Bone marrow (tissue), 2 donors: Measurements from ENCODE around the gene PITPNM1.

Experiments
- DNase-seq, 2 donors: peaks; one replicate each; lab custom pipeline; 2025; lab: John Stamatoyannopoulos, UW

The PITPNM1 gene

GRCh38 chr11:67503119-67504004 lies 1.8 kb downstream of the PITPNM1 start:
- DNase-seq = no peak

DNA sequence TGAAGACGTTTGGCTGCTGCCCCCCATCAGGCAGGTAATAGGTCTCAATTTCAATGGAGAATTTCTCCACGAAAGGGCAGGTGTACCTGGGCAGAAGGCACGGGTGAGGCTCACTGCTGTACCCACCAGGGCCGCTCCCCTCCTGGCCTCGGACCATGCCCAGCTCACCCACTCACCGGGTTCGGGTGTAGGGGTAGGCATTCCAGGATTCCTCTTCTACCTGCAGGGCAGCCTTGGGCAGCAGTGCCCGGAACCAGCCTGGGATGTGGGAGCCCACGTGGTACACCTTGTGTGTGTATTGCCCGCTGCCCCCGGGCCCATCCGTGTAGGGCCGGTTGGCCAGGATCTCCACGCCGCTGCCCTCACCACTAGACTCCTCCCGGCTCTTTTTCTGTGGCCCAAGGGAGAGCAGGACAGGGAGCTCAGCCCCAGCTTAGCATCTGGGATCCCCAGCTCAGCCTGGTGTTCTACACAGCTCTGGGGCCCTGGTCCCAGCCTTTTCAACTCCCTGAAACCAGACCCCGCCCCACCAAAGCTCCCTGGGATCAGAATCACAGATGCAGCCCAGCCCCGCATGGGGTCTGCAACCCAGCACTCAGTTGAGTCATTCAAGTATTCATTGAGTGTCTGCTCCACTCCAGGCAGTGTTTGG lies 2.7 kb downstream of the PITPNM1 start:
- no peak for DNase-seq

DNA sequence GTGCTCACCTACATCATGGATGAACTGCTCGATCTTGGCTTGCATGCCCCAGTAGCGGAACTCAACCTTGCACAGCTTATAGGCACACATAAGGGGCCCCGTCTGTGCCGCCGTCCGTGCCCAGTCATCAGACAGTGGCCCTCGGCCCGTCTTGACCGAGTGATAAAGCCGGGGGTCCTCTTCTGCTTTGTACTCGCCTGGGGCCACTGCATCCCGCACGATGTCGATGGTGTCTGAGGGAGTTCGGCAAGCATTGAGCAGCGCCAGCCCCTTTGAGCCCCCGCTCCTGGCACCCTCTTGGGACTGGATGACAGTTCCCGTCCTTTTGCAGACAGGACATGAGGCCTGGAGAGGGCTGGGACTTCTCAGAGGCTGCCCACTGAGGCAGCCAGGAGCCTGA lies 3.3 kb downstream of the PITPNM1 start:
- DNase-seq = no peak

- peak in 1 of 2 donors; percentile 8 for DNase-seq
Observed at GRCh38 chr11:67500831-67501715, 4.1 kb downstream of the PITPNM1 start.

DNA sequence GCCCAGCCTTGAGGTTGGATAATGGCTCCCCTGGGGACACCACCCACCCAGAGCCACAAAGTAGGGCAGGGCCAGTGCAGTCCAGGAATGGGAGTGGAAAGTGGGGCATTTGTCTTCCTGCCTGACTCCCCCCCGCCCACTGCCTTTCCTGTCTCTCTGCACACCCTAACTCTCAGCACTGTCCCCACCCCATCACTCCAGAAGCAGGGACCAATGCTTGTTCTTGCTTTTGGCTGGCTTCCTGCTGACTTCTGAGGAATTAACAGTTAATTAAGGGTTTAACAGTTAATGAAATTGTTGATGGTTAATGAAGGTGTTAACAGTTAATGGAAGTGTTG lies 4.7 kb downstream of the PITPNM1 start:
- no peak for DNase-seq

GRCh38 chr11:67499808-67500483 lies 5.2 kb downstream of the PITPNM1 start:
- no peak for DNase-seq

GRCh38 chr11:67498544-67498972 lies 6.6 kb downstream of the PITPNM1 start:
- DNase-seq = no peak

- DNase-seq = no peak
Observed at GRCh38 chr11:67497656-67498291, 7.4 kb downstream of the PITPNM1 start.

GRCh38 chr11:67496113-67496512 lies 9.1 kb downstream of the PITPNM1 start:
- no peak for DNase-seq

GRCh38 chr11:67495234-67496005 lies 9.7 kb downstream of the PITPNM1 start:
- DNase-seq = no peak

DNA sequence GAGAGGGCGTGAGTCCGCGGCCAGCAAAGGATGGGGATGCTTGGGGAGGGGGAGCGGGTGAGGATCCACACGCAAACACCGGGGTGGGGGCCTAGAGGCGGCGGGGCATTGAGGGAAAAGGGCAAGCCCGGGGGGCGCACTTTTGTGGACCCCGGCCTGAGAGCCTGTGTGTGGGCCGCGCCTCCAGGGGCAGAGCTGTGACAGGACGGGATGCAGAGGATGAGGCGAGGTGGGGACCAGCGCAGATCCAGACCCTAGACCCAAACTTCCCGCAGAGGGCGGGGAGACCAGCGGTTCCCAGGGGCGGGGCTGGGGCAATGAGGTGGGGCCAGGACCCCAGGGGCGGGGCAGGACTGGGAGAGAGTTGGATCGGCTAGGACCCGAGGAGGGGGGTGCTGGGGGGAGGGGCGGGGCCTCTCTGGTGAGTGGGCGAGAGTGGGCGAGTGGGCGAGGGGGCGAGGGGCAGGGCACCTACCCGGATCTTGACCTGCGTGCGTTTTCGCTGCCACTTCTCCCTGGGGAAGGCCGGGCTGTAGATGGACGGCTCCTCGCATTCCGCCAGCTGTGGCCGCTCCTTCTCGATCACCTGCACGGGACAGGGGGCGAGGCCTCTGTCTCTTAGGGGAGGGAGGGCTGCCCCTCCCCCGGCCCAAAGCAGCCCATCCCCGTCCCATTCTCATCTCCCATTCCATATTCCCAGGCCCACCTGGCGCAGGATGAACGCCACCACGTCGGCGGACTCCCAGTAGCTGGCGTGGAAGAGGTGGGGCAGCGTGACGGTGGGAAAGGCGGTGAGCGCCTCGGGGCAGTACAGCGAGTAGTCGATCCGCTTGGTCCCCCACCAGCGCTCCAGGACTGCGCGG lies 10.6 kb downstream of the PITPNM1 start:
- no peak for DNase-seq

DNA sequence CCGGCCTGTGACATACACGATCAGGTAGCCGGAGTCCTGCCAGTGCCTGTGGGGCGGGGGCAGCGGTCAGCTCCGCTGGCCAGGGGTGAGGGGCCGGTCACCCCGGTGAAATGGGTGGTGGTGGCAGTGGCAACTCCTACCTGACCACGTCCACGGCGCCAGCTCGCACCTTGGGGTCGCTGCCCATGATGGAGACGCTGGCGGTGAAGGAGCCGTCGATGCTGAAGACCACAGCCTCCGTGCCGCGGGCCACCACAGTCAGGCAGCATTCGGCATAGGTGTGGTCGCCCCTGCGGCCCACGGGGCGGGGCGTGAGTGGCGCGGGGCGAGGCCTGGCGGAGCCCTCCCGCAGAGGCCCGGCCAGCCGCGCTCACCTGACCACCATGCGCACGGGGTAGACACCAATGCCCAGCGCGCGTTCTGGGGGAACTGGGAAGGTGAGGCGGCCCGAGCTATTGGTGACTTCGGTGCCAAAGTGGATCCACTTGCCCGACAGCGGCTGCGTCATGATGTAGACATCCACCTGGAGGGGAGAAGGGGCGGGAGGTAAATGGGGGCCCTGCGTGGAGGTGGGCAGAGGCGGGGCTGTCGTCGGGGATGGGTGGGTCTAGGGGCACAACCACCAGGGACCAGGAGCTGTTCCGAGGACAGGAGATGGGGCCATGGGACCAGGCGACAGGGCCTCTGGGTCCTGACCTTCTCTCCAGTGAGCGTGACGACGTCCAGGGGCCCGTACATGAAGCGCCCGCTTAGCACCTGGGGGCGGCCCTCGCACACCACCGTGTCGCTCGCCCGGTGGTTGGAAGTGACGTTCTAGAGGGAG lies 11.4 kb downstream of the PITPNM1 start:
- DNase-seq = no peak

DNA sequence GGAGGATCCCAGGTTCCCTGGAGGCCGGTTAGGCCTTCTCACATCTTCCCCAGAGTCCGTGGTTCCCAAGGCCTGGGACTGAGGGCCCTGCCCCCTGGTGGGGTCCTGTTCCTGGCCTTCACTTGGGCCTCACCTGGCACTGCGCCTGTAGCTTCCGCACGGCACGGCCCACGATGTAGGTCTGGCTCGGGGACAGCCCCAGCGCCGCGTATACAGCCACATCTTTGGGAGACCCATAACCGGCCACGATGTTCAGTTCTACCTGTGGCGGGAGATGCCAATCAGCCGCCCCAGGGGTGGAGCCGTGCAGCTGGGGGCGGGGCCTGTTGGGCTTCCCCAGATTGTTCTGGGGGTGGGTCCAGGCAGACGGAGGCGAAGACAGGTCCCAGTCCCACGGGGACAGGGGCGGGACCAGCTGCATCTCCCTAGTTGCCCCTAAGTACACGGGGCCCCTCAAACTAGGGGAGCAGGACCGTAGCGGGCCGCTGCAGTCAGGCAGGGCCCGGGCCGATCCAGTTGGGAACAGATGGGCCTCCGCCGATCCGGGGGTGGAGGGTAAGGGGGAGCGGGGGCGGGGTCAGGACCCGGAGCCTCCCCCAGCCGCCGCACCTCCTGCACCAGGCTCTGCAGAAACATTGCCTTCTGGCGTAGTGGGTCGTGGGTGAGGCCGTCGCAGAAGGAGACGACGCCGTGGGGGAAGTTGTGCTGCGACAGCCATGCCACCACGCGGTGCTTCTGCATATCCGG lies 12.2 kb downstream of the PITPNM1 start:
- DNase-seq = no peak

DNA sequence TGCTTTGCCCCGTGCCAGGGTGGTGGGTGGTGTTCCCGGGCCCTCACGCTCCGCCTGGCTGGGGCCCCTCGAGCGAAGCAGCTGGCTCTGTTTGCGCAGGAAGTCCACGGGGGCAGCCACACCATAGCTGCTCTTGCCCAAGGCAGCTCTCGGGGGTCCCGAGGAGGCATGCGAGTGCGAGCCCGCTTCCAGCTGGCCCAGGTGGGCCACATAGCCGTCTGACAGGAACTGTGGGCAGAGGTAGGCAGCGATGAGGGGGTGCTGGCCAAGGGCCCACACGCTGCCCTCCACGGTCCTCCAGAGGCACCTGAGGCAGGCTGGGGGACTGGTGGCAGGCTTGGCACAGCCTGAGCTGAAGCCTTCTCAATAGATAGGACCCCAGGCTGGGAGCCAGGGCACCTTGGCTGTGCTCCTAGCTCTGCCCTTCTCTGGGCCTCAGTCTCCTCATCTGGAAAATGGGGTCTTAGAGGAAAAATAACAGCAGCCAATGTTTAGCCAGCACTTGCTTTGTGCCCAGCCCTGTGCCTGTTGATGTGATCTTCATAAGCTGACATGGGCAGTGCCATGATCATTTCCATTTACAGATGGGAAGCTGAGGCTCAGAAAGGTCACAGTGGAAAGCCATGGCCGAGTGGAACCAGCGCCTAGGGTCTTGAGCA lies 13.0 kb downstream of the PITPNM1 start:
- DNase-seq = no peak

- DNase-seq = no peak
Observed at GRCh38 chr11:67491276-67492068, 13.7 kb downstream of the PITPNM1 start.

GRCh38 chr11:67490727-67491065 lies 14.5 kb downstream of the PITPNM1 start:
- DNase-seq = no peak
